ENCODE results near the gene UCK2. TPM values are rescaled to one million over a fixed set of nuclear protein-coding genes. Genes with fewer than 3 reads are reported as not detected.

Gene UCK2
- total RNA-seq, 1 donor from 2014 or later, result 30.3 TPM

DNA sequence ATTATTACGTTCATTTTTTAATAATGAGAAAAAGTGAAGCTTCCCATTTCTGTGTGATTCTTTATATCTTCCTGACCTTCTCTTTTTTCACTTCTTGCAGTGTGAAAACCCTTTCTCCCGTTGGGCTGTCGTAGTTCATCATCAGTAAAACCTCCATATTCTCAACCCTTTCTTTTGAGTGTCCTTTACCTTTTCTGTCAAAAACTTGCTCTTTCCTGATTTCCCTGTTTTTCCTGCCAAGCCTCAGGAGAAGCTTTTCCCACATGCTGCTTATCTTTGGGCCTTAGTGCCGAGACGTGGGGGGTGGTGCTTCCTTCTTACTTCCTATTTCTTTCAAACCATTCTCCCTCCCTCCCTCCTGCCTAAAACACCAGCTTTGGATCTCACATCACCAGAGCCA lies 46.1 kb downstream of the UCK2 start:
- TF ChIP-seq, protein P1, sequence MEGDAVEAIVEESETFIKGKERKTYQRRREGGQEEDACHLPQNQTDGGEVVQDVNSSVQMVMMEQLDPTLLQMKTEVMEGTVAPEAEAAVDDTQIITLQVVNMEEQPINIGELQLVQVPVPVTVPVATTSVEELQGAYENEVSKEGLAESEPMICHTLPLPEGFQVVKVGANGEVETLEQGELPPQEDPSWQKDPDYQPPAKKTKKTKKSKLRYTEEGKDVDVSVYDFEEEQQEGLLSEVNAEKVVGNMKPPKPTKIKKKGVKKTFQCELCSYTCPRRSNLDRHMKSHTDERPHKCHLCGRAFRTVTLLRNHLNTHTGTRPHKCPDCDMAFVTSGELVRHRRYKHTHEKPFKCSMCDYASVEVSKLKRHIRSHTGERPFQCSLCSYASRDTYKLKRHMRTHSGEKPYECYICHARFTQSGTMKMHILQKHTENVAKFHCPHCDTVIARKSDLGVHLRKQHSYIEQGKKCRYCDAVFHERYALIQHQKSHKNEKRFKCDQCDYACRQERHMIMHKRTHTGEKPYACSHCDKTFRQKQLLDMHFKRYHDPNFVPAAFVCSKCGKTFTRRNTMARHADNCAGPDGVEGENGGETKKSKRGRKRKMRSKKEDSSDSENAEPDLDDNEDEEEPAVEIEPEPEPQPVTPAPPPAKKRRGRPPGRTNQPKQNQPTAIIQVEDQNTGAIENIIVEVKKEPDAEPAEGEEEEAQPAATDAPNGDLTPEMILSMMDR (IDR thresholded peaks at IDR 0.05), result no peak
- Histone ChIP-seq H3K9me3 (no peaks in the 10 kb centered on the region), H3K27me3 (no peaks in the 10 kb centered on the region), H3K4me1 (no peaks in the 10 kb centered on the region), H3K4me3 (no peak overlapping the region), H3K27ac (no peak overlapping the region), H3K36me3 (no peaks in the 10 kb centered on the region)
- no peak for DNase-seq (ENCODE audit: low spot score in 2 of 2)
- intact Hi-C loops (cut with DNase I), result no loop called here

DNA sequence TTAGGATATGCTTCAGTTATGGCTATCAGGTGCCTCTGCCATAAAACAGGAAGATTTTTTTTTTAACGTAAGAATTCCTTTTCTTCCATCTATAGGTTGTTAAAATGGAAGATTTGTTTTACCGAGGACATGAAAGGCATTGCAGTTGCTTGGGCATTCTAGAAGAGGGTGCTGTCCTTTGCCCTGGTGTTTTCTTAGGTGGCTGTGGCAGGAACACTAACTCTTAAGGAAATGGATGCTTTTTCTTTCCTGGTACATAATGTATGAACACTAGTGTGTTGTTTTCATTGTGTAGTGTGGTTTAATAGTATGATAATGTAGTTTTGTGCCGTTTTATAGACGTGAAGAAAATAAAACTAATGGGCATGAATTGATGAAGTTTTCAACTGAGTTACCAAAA lies 47.2 kb downstream of the UCK2 start:
- no peaks in the 10 kb centered on the region for H3K36me3 ChIP-seq
- no peak for DNase-seq (ENCODE audit: low spot score in 2 of 2)
- H3K4me3 ChIP-seq, result no peak overlapping the region
- TF ChIP-seq, protein P1 (IDR thresholded peaks at IDR 0.05), result no peak
- no peaks in the 10 kb centered on the region for H3K9me3 ChIP-seq
- no peaks in the 10 kb centered on the region for H3K4me1 ChIP-seq
- H3K27ac ChIP-seq, result no peak overlapping the region
- H3K27me3 ChIP-seq, result no peaks in the 10 kb centered on the region
- intact Hi-C loops (cut with DNase I), result no loop called here

DNA sequence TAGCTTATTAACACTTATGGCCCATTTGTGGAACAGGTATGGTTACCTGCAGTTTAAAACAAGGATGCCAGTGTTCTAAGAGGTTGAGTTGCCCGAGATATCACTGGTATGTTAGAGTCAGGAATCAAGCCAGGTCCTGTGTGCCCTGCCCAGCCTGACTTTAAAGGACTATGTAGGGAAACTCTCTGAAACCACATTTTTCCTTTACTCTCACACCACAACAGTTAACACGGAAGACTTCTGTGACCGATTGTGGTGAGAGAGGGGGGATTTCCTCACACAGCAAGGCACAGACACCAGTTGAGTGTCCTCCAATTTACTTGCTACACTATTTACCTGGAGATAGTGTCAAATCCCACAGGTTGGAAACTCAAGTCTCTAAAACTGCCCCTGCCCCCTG lies 47.8 kb downstream of the UCK2 start:
- TF ChIP-seq, protein P1 (IDR thresholded peaks at IDR 0.05), result no peak
- Histone ChIP-seq H3K27me3 (no peaks in the 10 kb centered on the region), H3K36me3 (no peaks in the 10 kb centered on the region), H3K4me3 (no peak overlapping the region), H3K4me1 (no peaks in the 10 kb centered on the region), H3K27ac (no peak overlapping the region), H3K9me3 (no peaks in the 10 kb centered on the region)
- DNase-seq (ENCODE audit: low spot score in 2 of 2), result no peak
- intact Hi-C loops (cut with DNase I), result no loop called here

DNA sequence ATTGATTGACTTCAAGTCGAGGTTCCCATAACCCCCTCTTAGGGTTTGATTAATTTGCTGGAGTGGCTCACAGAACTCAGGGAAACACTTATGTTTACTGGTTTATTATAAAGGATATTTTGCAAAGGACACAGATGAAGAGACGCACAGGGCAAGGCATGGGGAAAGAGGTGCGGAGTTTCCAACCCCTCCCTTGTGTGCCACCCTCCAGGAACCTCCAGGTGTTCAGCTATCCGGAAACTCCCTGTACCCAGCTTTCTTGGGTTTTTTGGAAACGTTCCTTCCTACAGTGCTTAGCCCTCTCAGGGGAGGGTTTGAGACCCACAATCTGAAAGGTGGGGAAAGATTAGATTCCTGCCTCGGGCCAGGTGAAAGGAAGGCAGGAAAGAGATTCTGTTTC lies 48.2 kb downstream of the UCK2 start:
- intact Hi-C loops (cut with DNase I), result no loop called here
- no peak for DNase-seq (ENCODE audit: low spot score in 2 of 2)
- Histone ChIP-seq H3K27me3 (no peaks in the 10 kb centered on the region), H3K9me3 (no peaks in the 10 kb centered on the region), H3K4me1 (no peaks in the 10 kb centered on the region), H3K27ac (no peak overlapping the region), H3K36me3 (no peaks in the 10 kb centered on the region), H3K4me3 (no peak overlapping the region)
- TF ChIP-seq, protein P1 (IDR thresholded peaks at IDR 0.05), result no peak

DNA sequence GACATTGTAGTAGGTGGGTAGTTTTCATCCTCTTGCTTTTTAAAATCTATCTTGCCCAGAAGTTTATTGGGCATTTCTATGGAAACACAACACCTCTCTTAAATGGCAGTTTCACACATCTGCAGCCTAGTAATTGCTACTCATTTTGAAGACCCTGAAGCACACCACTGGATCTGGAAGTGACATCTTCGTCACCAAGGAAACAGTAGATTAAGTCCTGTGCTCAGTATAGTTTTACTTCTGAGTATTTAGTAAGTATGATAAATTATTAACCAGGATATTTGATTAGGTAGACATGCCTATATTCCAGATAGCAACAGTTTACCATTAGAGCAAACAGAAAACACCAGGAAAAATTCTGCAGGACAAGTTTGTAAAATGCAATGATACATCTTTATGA lies 48.7 kb downstream of the UCK2 start:
- TF ChIP-seq, protein P1 (IDR thresholded peaks at IDR 0.05), result no peak
- Histone ChIP-seq H3K4me1 (no peaks in the 10 kb centered on the region), H3K36me3 (no peaks in the 10 kb centered on the region), H3K27me3 (no peaks in the 10 kb centered on the region), H3K4me3 (no peak overlapping the region), H3K9me3 (no peaks in the 10 kb centered on the region), H3K27ac (no peak overlapping the region)
- intact Hi-C loops (cut with DNase I), result no loop called here
- DNase-seq (ENCODE audit: low spot score in 2 of 2), result no peak

DNA sequence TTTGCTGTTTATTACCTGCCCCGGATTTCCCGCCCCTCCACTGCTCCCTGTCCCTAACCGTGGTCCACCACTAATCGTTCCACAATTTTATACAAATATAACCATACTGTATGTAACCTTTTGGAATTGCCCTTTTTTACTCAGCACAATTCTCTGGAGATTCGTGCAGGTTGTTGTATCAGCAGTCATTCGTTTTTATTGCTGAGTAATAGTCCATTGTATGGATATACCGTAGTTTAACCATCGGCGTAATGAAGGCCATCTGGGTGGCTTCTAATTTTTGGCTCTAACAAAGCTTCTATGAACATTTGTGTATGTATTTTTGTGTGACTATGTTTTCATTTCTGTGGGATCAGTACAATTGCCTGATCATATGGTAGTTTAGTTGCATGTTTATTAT lies 50.0 kb downstream of the UCK2 start:
- no peak for DNase-seq (ENCODE audit: low spot score in 2 of 2)
- TF ChIP-seq, protein P1 (IDR thresholded peaks at IDR 0.05), result no peak
- Histone ChIP-seq H3K4me1 (no peaks in the 10 kb centered on the region), H3K4me3 (no peak overlapping the region), H3K27ac (no peak overlapping the region), H3K36me3 (no peaks in the 10 kb centered on the region), H3K27me3 (no peaks in the 10 kb centered on the region), H3K9me3 (no peaks in the 10 kb centered on the region)
- intact Hi-C loops (cut with DNase I), result no loop called here

Measured in ascending aorta (tissue), 2 donors.